C4-2B (cell line): ENCODE data around the gene ARHGAP15.

Source experiments
- ZFX ChIP-seq: fragments of 450-650 bp; IDR thresholded peaks from 2 replicates; pipeline ENCODE4 v1.6.1; 2017
- TF ChIP-seq, protein P1 (sequence below): fragments of 450-650 bp; conservative IDR thresholded peaks from 2 replicates; pipeline ENCODE4 v1.5.1; 2017; ENCODE audit warnings: mild to moderate bottlenecking

DNA sequence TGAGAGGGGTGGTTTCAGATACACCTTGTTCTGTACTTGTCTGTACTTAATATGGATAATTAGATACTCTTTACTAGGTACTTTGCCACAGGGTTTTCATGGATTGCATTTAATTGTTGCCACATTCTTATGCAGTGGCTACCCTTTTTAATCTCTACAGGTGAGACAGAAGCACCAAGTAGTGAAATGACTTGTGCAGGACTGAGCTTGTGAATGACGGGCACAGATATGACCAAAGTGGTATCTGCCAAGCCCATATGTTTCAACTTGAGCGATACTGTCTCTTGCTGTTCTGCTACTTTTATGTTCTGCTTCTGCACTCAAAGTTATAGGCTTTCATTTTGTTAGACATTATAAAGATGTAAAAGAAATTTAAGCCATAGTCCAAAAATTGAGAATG lies 288.2 kb downstream of the ARHGAP15 start:
- TF ChIP-seq, protein P1, sequence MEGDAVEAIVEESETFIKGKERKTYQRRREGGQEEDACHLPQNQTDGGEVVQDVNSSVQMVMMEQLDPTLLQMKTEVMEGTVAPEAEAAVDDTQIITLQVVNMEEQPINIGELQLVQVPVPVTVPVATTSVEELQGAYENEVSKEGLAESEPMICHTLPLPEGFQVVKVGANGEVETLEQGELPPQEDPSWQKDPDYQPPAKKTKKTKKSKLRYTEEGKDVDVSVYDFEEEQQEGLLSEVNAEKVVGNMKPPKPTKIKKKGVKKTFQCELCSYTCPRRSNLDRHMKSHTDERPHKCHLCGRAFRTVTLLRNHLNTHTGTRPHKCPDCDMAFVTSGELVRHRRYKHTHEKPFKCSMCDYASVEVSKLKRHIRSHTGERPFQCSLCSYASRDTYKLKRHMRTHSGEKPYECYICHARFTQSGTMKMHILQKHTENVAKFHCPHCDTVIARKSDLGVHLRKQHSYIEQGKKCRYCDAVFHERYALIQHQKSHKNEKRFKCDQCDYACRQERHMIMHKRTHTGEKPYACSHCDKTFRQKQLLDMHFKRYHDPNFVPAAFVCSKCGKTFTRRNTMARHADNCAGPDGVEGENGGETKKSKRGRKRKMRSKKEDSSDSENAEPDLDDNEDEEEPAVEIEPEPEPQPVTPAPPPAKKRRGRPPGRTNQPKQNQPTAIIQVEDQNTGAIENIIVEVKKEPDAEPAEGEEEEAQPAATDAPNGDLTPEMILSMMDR, result no peak
- TF ChIP-seq ZFX, result no peak
